ENCODE data around the gene CNOT11.
"Not testable (repeated sequence)": the region's sequence is repeated elsewhere in the genome, so short reads cannot be mapped to it uniquely, and the experiment has no call there.

The CNOT11 gene

GRCh38 chr2:101245468-101245867 is 7.2 kb upstream of the CNOT11 start:
- DNase-seq (ENCODE audit: low spot score) = not testable (repeated sequence)

GRCh38 chr2:101248756-101249155 is 3.9 kb upstream of the CNOT11 start:
- not testable (repeated sequence) for DNase-seq (ENCODE audit: low spot score)

- no peak for DNase-seq (ENCODE audit: low spot score)
Observed at GRCh38 chr2:101249826-101250225, 2.9 kb upstream of the CNOT11 start.

- not testable (repeated sequence) for DNase-seq (ENCODE audit: low spot score)
Observed at GRCh38 chr2:101251246-101251781, 1.4 kb upstream of the CNOT11 start.

GRCh38 chr2:101251844-101252407 is 760 bp upstream of the CNOT11 start:
- peak; percentile 54 for DNase-seq (ENCODE audit: low spot score)

- peak; percentile 69 for DNase-seq (ENCODE audit: low spot score)
Observed at GRCh38 chr2:101253013-101253702, 472 bp downstream of the CNOT11 start.

- no peak for DNase-seq (ENCODE audit: low spot score)
Observed at GRCh38 chr2:101253703-101254450, 1.2 kb downstream of the CNOT11 start.

- DNase-seq (ENCODE audit: low spot score) = no peak
Observed at GRCh38 chr2:101255501-101255900, 2.8 kb downstream of the CNOT11 start.

GRCh38 chr2:101256316-101256715 is 3.6 kb downstream of the CNOT11 start:
- no peak for DNase-seq (ENCODE audit: low spot score)

- DNase-seq (ENCODE audit: low spot score) = no peak
Observed at GRCh38 chr2:101258804-101259203, 6.1 kb downstream of the CNOT11 start.

- no peak for DNase-seq (ENCODE audit: low spot score)
Observed at GRCh38 chr2:101262142-101262541, 9.5 kb downstream of the CNOT11 start.

- DNase-seq (ENCODE audit: low spot score) = no peak
Observed at GRCh38 chr2:101263377-101263800, 10.7 kb downstream of the CNOT11 start.

- DNase-seq (ENCODE audit: low spot score) = no peak
Observed at GRCh38 chr2:101264360-101264939, 11.8 kb downstream of the CNOT11 start.

- DNase-seq (ENCODE audit: low spot score) = peak; percentile 27
Observed at GRCh38 chr2:101265893-101266499, 13.3 kb downstream of the CNOT11 start.

- no peak for DNase-seq (ENCODE audit: low spot score)
Observed at GRCh38 chr2:101267671-101268656, 15.3 kb downstream of the CNOT11 start.

- DNase-seq (ENCODE audit: low spot score) = no peak
Observed at GRCh38 chr2:101270700-101271259, 18.1 kb downstream of the CNOT11 start.

- DNase-seq (ENCODE audit: low spot score) = no peak
Observed at GRCh38 chr2:101272045-101272784, 19.5 kb downstream of the CNOT11 start.

GRCh38 chr2:101273056-101273455 is 20.4 kb downstream of the CNOT11 start:
- DNase-seq (ENCODE audit: low spot score) = peak; percentile 24

- no peak for DNase-seq (ENCODE audit: low spot score)
Observed at GRCh38 chr2:101274142-101274541, 21.5 kb downstream of the CNOT11 start.

- no peak for DNase-seq (ENCODE audit: low spot score)
Observed at GRCh38 chr2:101277111-101277510, 24.4 kb downstream of the CNOT11 start.

All from iPS-NIHi11 (cell line).